Peyer's patch (tissue), 4 donors: ENCODE results near the gene RTEL1. TPM values are rescaled to one million over a fixed set of nuclear protein-coding genes. Genes with fewer than 3 reads are reported as not detected.
A peak's percentile ranks its signal among the peaks of the same experiment; 100 is the strongest.
"Not testable (repeated sequence)": the region's sequence is repeated elsewhere in the genome, so short reads cannot be mapped to it uniquely, and the experiment has no call there.

ENCODE experiments used
- DNase-seq, 3 donors: peaks; one replicate each; pipeline ENCODE4 v3.0.0-alpha.2; 2017 to 2019
- H3K27ac ChIP-seq, 4 donors: fragments of 200-600 bp; sonication (generic); one replicate each; pipeline ENCODE4 v1.5.1; 2016 to 2019
- H3K27me3 ChIP-seq, 2 donors: fragments of 200-600 bp; sonication (generic); one replicate each; pipeline ENCODE4 v1.5.1; 2019
- H3K36me3 ChIP-seq, 3 donors: fragments of 200-600 bp; sonication (generic); one replicate each; pipeline ENCODE4 v1.5.1; 2016 to 2019
- H3K4me1 ChIP-seq, 4 donors: fragments of 200-600 bp; sonication (generic); one replicate each; pipeline ENCODE4 v1.5.1; 2016 to 2019
- H3K4me3 ChIP-seq, 4 donors: fragments of 200-600 bp; sonication (generic); 1 replicate in 3 of 4; 2 replicates in 1 of 4; pipeline ENCODE4 v1.5.1; 2016 to 2019; ENCODE audit warnings: mild to moderate bottlenecking in 1 of 4
- H3K9me3 ChIP-seq, 4 donors: fragments of 200-600 bp; sonication (generic); one replicate each; pipeline ENCODE4 v1.5.1; 2016 to 2019; ENCODE audit warnings: mild to moderate bottlenecking in 1 of 4
- POLR2A ChIP-seq, 2 donors: fragments of 450-650 bp; IDR thresholded peaks; one replicate each; pipeline ENCODE4 v1.5.1; 2017; ENCODE audit warnings: antibody characterized with exemption in 2 of 2, mild to moderate bottlenecking in 2 of 2, moderate library complexity in 2 of 2
- total RNA-seq, 4 donors: library from RNA; depleted of rRNA; stranded (reverse); fragments of >200 nt; gene quantifications; one replicate each; pipeline ENCODE4 v1.1.0, GENCODE V29; 2016
- TF ChIP-seq, protein P1 (sequence below), 6 experiments: fragments of 450-650 bp in 4 of 6; fragments of 200-600 bp in 2 of 6; sonication (generic) in 1 of 6; IDR thresholded peaks; one replicate each; pipeline ENCODE4 v1.5.1; 2017 to 2019; ENCODE audit warnings: antibody characterized with exemption in 6 of 6, mild to moderate bottlenecking in 3 of 6, moderate library complexity in 1 of 6

RTEL1 gene
- total RNA-seq, 4 donors from 2014 or later, result 25.6 to 61.1 (median 30.2) TPM

DNA sequence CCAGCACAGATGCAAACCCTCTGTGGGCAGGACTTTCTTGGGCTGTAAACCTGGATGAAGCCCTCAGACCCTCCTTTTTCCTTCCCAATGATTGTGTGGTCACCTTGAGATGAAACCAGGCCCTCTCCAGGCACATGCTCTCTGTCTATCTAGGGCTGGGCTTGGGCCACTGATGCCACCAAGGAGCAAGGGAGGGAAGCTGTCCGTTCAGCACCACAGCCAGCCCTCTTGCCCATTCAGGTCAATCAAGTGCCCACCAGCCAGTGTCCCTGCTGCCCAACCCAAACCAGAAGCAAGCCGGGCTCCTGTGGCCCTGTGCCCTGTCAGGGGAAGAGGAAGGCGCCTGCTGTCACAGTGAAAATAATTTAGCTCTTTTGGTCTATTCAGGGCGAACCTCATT is 12.9 kb upstream of the RTEL1 start:
- Histone ChIP-seq H3K36me3 (no peaks in the 10 kb centered on the region), H3K4me1 (peaks cover 0 to 9% (median 8%) of the 10 kb centered on the region in 4 donors), H3K27me3 (no peaks in the 10 kb centered on the region), H3K9me3 (no peaks in the 10 kb centered on the region), H3K27ac (no peak overlapping the region), H3K4me3 (no peak overlapping the region)
- DNase-seq, result no peak
- TF ChIP-seq, protein P1, sequence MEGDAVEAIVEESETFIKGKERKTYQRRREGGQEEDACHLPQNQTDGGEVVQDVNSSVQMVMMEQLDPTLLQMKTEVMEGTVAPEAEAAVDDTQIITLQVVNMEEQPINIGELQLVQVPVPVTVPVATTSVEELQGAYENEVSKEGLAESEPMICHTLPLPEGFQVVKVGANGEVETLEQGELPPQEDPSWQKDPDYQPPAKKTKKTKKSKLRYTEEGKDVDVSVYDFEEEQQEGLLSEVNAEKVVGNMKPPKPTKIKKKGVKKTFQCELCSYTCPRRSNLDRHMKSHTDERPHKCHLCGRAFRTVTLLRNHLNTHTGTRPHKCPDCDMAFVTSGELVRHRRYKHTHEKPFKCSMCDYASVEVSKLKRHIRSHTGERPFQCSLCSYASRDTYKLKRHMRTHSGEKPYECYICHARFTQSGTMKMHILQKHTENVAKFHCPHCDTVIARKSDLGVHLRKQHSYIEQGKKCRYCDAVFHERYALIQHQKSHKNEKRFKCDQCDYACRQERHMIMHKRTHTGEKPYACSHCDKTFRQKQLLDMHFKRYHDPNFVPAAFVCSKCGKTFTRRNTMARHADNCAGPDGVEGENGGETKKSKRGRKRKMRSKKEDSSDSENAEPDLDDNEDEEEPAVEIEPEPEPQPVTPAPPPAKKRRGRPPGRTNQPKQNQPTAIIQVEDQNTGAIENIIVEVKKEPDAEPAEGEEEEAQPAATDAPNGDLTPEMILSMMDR (IDR thresholded peaks at IDR 0.05), result no peak
- TF ChIP-seq POLR2A (IDR thresholded peaks at IDR 0.05), result no peak

DNA sequence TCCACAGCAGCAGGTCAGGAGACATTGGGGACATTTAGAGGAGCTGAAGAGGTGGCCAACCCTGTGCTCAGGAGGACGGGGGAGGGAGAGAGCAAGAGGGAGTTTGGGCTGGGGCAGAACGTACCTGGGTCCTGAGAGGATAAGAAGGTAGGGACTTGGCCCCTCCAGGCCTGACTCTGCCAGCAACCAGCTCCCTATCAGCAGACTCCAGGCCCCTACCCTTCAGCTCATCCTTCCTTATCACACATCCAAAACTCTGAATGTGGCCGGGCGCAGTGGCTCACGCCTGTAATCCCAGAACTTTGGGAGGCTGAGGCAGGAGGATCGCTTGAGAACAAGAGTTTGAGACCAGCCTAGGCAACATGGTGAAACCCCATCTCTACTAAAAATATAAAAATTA is 9.9 kb upstream of the RTEL1 start:
- TF ChIP-seq, protein P1 (IDR thresholded peaks at IDR 0.05), result no peak
- no peak for TF ChIP-seq POLR2A (IDR thresholded peaks at IDR 0.05)

DNA sequence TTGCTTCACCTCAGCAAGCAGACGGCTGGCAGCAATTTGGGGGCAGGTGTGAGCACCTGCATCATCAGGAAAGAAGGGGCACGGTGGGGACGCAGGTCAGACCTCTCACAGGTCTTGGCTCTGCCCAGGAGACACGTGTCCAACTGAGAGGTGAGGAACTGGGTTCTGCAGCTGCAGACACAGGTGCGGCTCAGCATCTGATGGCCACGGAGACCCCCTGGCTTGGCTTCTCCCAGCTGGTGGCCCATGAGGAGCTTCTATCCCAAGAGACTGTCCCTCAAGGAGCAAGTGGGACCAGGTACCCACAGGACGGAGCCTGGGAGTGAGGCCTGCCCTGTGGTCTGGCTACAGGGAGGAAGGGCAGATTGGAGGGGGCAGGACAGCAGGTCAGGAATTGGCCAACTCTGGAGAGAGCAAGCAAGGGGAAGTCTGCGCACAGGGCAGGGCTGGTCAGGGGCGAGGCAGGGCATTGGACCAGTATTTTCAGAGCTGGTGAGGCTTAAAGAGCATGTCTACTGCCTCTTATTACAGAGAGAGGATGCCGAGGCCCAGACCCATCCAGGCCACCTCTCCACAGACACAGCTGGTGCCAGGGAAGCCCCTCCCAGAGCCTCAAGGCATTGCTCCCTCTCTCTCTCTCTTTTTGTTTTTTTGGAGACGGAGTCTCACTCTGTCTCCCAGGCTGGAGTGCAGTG is 9.1 kb upstream of the RTEL1 start:
- Histone ChIP-seq H3K4me3 (no peak overlapping the region), H3K4me1 (peaks cover 0 to 30% (median 10%) of the 10 kb centered on the region in 4 donors), H3K9me3 (no peaks in the 10 kb centered on the region), H3K27me3 (peaks cover 0 to 20% of the 10 kb centered on the region in 2 donors), H3K36me3 (no peaks in the 10 kb centered on the region), H3K27ac (no peak overlapping the region)
- DNase-seq, result no peak
- TF ChIP-seq, protein P1 (IDR thresholded peaks at IDR 0.05), result no peak
- no peak for TF ChIP-seq POLR2A (IDR thresholded peaks at IDR 0.05)

More for the DNA sequence above, 9.9 kb upstream of the RTEL1 start:
- peaks cover 0 to 21% (median 5%) of the 10 kb centered on the region in 4 donors for H3K4me1 ChIP-seq
- H3K9me3 ChIP-seq, result no peaks in the 10 kb centered on the region
- no peak for DNase-seq
- no peak overlapping the region for H3K4me3 ChIP-seq
- H3K36me3 ChIP-seq, result no peaks in the 10 kb centered on the region
- H3K27me3 ChIP-seq, result peaks cover 0 to 16% of the 10 kb centered on the region in 2 donors
- H3K27ac ChIP-seq, result no peak overlapping the region

DNA sequence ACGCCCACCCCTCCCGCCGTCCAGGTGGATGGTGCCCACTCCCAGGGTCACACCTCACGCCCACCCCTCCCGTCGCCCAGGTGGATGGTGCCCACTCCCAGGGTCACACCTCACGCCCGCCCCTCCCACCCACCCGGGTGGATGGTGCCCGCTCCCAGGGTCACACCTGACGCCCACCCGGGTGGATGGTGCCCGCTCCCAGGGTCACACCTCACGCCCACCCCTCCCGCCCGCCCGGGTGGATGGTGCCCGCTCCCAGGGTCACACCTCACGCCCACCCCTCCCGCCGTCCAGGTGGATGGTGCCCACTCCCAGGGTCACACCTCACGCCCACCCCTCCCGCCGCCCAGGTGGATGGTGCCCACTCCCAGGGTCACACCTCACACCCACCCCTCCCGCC is 7.6 kb upstream of the RTEL1 start:
- Histone ChIP-seq H3K4me1 (peaks cover 0 to 33% (median 13%) of the 10 kb centered on the region in 4 donors), H3K27me3 (peaks cover 0 to 20% of the 10 kb centered on the region in 2 donors)
- H3K4me3 ChIP-seq, H3K36me3 ChIP-seq, H3K9me3 ChIP-seq, DNase-seq, H3K27ac ChIP-seq: not testable (repeated sequence)

DNA sequence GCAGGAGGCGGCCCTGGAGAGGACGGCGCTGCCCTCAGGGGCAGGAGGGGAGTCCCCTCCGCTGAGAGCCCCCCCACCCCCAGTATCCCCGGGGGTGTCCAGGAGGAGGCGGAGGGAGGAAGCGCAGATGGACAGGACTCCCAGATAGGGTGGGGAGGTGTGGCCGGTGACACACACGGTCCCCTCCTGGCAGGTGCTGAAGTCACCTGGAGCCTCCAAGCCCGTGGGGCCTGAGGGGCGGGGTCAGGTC is 6.2 kb upstream of the RTEL1 start:
- H3K27me3 ChIP-seq, result peaks cover 0 to 20% of the 10 kb centered on the region in 2 donors
- H3K4me1 ChIP-seq, result peaks cover 0 to 33% (median 13%) of the 10 kb centered on the region in 4 donors
- no peak for DNase-seq
- TF ChIP-seq, protein P1 (IDR thresholded peaks at IDR 0.05), result no peak
- TF ChIP-seq POLR2A (IDR thresholded peaks at IDR 0.05), result no peak
- no peaks in the 10 kb centered on the region for H3K36me3 ChIP-seq
- H3K4me3 ChIP-seq, result peak overlapping the region in 3 of 4 donors; percentile 60 to 68 (median 61)
- H3K9me3 ChIP-seq, result no peaks in the 10 kb centered on the region
- peak overlapping the region in 2 of 4 donors; percentile 43 to 67 for H3K27ac ChIP-seq

DNA sequence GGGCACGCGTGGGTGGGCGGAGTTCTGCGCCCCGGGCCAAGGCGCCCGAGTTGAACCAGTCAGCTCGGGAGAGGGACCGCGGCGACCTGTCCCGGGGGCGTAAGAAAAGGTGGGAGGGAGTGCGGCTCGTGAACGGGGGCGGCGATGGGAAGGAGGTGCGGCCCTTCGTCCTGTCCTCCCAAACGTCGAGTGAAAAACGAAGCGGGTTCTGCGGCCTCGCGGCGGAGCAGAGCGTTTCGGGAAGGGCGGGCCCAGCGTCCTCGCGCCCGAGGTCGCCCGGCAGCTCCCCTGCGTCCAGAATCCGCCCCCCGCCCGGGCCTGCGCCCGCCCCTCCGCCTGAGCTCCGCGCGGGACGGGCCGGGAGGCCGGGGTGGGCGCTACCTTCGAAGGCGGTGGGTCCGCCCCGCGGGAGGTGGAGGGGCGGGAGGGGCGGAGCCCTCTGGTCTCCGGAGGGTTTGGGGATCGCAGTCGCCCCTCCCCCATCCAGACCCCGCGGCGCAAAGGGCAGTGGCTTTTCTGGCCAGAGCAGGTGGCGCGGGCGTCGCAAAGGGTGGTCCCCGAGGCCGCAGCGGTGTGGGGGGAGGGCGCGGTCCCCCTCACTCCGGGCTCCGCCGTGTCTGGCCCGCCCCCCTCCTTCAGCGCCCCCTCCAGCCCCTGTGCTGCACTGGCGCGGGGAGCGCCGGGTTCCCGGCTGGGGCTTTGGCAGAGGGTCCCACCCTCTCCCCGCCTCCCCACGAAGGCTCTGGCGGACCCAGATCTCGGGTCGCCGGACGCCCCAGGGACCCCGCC is 5.7 kb upstream of the RTEL1 start:
- no peaks in the 10 kb centered on the region for H3K9me3 ChIP-seq
- H3K4me3 ChIP-seq, result peak overlapping the region; percentile 37 to 68 (median 60)
- H3K36me3 ChIP-seq, result no peaks in the 10 kb centered on the region
- TF ChIP-seq POLR2A (IDR thresholded peaks at IDR 0.05), result no peak
- TF ChIP-seq, protein P1 (IDR thresholded peaks at IDR 0.05), result no peak
- no peak for DNase-seq
- peak overlapping the region in 2 of 4 donors; percentile 43 to 67 for H3K27ac ChIP-seq
- peaks cover 0 to 34% (median 14%) of the 10 kb centered on the region in 4 donors for H3K4me1 ChIP-seq
- peaks cover 0 to 20% of the 10 kb centered on the region in 2 donors for H3K27me3 ChIP-seq
